Motor neuron (in vitro differentiated cells): Measurements from ENCODE around the gene NFYC. TPM values are rescaled to one million over a fixed set of nuclear protein-coding genes. Genes with fewer than 3 reads are reported as not detected.
A peak's percentile ranks its signal among the peaks of the same experiment; 100 is the strongest.

Experiments
- ATAC-seq, 8 experiments: fragments of 200-7000 bp; cut with Tn5 transposase; replicated peaks in 6 of 8; 2 replicates each; pipeline ENCODE4 v1.8.0; 2021; ENCODE audit warnings: mild to moderate bottlenecking in 8 of 8, moderate library complexity in 8 of 8
- H3K27ac ChIP-seq, 2 donors: fragments of 250-450 bp; sonication (Bioruptor Pico); 2 replicates each; pipeline ENCODE4 v1.9.0; 2021; ENCODE audit warnings: antibody characterized with exemption in 2 of 2, mild to moderate bottlenecking in 2 of 2, moderate library complexity in 1 of 2
- H3K4me1 ChIP-seq, 2 donors: fragments of 250-450 bp; sonication (Bioruptor Pico); replicated peaks in 1 of 2; 2 replicates each; pipeline ENCODE4 v1.6.1; 2021; ENCODE audit warnings: antibody characterized with exemption in 2 of 2, mild to moderate bottlenecking in 2 of 2, moderate library complexity in 1 of 2
- H3K4me3 ChIP-seq, 5 donors: fragments of 250-450 bp; sonication (Bioruptor Pico); 2 replicates each; pipeline ENCODE4 v1.9.0; 2021; ENCODE audit warnings: antibody characterized with exemption in 5 of 5, mild to moderate bottlenecking in 5 of 5, moderate library complexity in 4 of 5
- WGBS, 10 experiments: fragments of 450-650 bp; shearing (Covaris generic); methylation state at CpG; one replicate each; pipeline ENCODE4 v1.0.0; 2022; 5-methylcytosine and 5-hydroxymethylcytosine counted together
- in situ Hi-C, 9 experiments: fragments of 400-800 bp; cut with MboI; loops; one replicate each; pipeline ENCODE4 v1.15.0; 2021; ENCODE audit warnings: low sequenced_read_pairs in 9 of 9, low pct_unique_long_range_greater_than_20kb in 2 of 9; ENCODE audit not compliant: unreplicated experiment in 9 of 9
- total RNA-seq, 8 experiments: library from RNA; unstranded; fragments of 300-600 nt; gene quantifications; 2 replicates each; pipeline versions ENCODE4 v1.2.3 to v1.2.4, GENCODE V29; 2022

NFYC gene
- total RNA-seq, 8 experiments from 2014 or later = 30.0 to 83.7 (median 65.7) TPM

DNA sequence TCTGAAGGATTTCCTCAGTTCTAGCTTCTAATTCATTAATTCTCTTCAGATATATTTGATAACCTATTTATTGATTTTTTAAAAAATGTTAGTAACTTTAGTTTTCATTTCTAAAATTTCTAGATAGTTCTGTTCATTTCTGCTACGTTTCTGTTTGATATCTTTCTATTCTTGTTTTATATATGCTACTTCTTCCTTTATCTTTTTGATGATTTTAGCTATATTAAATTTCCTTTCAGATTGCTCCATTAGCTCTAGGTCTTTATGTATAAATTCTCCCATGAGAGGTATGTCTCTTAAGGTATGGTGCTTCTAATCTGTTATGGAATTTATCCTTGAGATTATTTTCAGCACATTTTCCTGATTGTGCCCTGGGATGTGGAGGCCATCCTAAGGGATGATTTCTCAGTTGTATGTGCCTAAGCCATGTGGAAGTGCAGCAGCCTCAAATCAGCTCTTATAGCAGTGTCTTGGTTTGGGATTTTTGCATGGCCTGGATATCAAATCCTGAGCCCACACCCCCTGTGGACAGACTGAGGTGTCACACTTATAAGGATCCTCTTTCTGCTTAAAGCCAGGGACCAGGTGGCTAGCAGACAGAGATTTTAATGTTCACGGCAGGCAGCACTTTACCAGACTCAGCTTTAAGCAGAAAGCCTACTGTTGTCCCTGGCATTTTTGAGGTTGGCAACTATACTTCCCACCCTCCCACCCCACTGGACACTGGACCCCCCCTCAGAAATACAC, 85.9 kb downstream of the NFYC start:
- no peak overlapping the region for H3K27ac ChIP-seq
- WGBS, 10 experiments = 47 to 100% (median 88%) methylated on average over 1 to 2 of the region's 2 CpGs
- H3K4me3 ChIP-seq = no peak overlapping the region
- no peak for ATAC-seq
- peaks cover 5 to 17% of the 10 kb centered on the region in 2 donors for H3K4me1 ChIP-seq
- in situ Hi-C loops = no loop called here

DNA sequence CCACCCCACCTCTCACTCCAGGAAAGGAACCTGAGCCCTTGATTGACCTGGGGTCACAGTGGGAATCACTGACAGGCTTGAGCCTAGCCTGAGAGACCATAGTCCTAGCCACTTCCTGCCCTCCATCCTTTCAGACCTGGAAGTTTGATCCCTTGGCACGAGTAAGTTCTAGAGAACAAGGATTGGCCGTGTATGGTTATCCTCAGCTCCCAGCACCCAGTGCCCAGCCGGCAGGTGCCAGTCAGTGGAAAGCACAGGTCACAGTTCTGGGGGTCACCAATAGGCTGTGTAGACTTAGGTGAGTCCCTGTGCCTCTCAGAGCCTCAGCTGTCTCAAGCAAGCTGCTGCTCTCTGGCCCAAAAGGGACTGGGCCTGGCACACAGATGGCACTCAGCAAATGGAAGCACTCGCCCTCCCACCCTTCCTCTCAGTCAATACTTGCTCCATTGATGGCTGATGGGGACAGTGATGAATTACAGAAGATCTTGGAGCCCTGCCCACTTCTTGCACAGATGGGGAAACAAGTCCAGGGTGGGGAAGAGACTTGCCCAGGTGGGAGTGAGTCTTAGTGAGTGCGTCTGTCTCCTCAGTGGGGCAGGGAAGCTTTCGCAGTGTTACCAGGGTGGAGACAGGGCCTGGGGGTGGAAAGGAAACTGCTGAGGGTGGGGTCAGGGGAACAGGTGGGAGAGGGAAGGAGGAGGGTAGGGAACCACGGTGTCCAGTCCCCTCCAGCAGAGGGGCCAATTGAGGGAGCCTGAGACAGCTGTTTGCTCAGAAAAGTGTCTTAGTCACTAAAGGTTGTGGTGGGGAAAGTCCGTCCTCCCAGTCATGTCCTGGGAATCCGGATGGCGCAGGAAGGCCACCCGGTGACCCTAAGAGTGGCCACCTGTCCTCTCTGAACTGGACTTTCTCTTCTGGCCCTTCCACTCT, 89.4 kb downstream of the NFYC start:
- H3K4me1 ChIP-seq = peaks cover 21 to 35% of the 10 kb centered on the region in 2 donors
- ATAC-seq = no peak
- in situ Hi-C loops = no loop called here
- WGBS, 10 experiments = 70 to 100% (median 87%) methylated on average over 1 to 7 of the region's 11 CpGs; no CpG with 5 or more reads in 4 of the 10 experiments
- no peak overlapping the region for H3K4me3 ChIP-seq
- H3K27ac ChIP-seq = no peak overlapping the region

DNA sequence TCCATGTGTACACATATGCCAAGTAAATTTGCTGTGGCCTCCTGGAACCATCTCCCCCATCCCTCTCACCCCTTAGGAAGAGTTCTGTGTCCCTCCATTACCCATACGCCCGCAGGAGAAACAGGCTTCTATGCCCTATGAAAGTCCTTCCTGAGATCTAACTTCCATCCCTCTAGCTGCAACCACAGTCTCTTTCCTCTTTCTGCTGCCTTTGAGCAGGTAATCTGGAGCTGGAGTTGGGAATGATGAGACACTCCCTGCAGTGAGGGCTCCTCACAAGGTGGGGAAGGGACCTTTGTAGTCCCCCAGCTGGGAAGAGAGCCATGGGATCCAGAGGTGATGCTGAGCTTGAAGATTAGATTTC, 90.1 kb downstream of the NFYC start:
- Histone ChIP-seq H3K27ac (no peak overlapping the region), H3K4me1 (peaks cover 21 to 35% of the 10 kb centered on the region in 2 donors), H3K4me3 (no peak overlapping the region)
- WGBS, 10 experiments = 93 to 100% (median 100%) methylated on average over 1 to 2 of the region's 2 CpGs; no CpG with 5 or more reads in 6 of the 10 experiments
- no peak for ATAC-seq
- in situ Hi-C loops = no loop called here

DNA sequence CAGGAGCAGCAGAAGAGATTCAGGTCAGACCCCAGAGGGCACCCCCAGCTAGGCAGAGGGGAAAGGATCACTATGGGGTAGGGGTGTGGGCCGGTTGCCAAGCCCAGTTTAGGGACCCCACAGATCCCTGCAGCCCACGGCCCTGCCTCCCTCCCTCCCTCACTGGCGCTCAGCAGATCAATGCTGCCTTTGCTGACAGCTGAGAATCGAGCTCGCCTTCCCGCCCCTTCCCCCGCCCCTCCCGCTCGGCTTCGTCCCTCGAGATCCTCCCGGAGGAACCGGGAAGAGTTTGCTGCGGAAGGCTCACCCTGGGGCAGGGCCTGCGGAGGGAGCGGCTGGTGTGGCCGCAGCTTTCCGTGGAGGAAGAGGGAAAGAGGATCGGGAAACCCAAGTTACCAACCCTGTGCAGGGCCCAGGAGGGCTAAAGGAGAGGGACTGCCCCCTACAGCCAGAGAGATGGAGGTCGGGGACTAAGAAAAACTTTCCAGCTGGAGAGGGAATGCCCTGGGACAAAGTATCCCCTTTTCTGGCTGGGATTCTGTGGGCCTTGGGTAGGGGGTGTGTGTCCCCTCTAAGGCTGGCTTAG, 91.0 kb downstream of the NFYC start:
- peak overlapping the region in 2 of 5 donors; percentile 17 to 33 for H3K4me3 ChIP-seq
- peaks cover 21 to 36% of the 10 kb centered on the region in 2 donors for H3K4me1 ChIP-seq
- H3K27ac ChIP-seq = no peak overlapping the region
- WGBS, 10 experiments = 0 to 47% (median 5%) methylated on average over 1 to 7 of the region's 20 CpGs; no CpG with 5 or more reads in 5 of the 10 experiments
- in situ Hi-C loops = no loop called here
- peak; percentile 35 to 49 (median 42) for ATAC-seq

DNA sequence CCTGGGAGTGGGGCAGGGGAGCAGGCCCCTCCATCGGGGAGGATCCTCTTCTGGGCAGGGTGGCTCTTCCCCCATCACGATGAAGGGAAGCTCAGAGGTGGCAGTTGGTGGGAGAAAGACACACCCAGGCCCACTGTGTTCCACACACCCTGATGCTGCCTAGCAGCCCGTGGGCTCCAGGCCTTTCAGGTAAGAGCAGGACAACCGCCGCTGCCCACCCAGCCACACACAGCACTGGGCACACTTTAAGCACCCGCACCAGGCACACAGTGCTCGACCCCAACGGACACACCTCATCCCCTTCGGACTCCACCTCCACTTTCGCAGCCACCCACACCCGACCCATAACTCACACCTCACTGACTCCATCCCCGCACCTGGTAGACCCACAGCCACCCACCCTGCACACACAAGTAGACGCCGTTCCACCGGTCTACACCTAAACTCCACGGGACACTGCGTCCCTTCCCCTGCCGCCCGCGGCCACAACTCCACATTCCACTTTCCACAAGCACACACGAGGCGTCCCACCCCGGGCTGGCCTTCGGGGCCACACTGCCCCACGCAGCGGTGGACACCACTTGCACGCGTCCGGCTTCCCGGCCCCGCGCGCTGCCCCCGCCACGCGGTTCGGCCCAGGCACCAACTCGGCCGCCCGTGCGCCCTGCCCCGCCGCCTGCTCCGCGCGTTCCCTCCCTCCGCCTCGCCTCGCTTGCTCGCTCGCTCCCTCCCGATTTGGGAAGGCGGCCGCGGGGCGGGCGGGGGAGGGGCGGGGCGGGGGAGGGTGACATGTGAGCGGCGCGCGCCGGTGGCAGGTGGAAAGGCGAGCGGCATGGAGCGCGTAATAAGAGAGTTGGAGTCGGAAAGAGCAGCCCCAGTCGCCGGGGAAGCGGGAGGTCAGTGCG, 91.7 kb downstream of the NFYC start, which contains the start of gene KCNQ4:
Gene KCNQ4 (plus strand): TSS at position 787 of the 905 bp plus-strand sequence. CDS start 307 bp downstream, outside the sequence.
- 7 to 44% (median 20%) methylated on average over 1 to 11 of the region's 73 CpGs; no CpG with 5 or more reads in 5 of the 10 experiments for WGBS, 10 experiments
- ATAC-seq = peak; percentile 54 to 76 (median 70)
- in situ Hi-C loops = no loop called here
- peak within 1 kb of the TSS; percentile 32 to 50 (median 36) for H3K4me3 ChIP-seq
- peaks cover 21 to 40% of the 10 kb centered on the region in 2 donors for H3K4me1 ChIP-seq
- H3K27ac ChIP-seq = peak within 1 kb of the TSS in 1 of 2 donors; percentile 54

DNA sequence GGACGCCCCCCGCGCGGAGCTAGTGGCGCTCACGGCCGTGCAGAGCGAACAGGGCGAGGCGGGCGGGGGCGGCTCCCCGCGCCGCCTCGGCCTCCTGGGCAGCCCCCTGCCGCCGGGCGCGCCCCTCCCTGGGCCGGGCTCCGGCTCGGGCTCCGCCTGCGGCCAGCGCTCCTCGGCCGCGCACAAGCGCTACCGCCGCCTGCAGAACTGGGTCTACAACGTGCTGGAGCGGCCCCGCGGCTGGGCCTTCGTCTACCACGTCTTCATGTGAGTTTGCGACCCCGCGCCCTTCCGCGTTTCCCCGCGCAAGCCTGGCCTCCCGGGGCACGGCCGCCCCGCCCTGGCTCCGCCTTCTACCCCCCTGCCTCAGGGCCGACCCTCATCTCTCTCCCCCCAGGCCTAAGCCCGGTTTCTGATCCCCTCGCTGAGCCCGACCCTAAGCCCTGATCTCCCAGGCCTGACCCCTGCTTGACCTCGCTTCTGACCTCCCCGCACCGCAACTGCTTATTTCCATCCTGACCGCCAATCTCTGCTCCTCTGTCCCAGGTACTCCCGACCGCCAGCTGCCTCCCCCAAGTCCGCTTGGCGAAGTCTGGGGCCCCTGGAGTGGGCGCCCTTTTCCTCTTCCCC, 92.8 kb downstream of the NFYC start:
- Histone ChIP-seq H3K27ac (peak overlapping the region in 1 of 2 donors; percentile 54), H3K4me3 (peak overlapping the region; percentile 32 to 50 (median 36)), H3K4me1 (peaks cover 21 to 40% of the 10 kb centered on the region in 2 donors)
- ATAC-seq = peak; percentile 40 to 66 (median 56)
- in situ Hi-C loops = no loop called here
- 4 to 90% (median 45%) methylated on average over 3 to 11 of the region's 63 CpGs; no CpG with 5 or more reads in 6 of the 10 experiments for WGBS, 10 experiments

DNA sequence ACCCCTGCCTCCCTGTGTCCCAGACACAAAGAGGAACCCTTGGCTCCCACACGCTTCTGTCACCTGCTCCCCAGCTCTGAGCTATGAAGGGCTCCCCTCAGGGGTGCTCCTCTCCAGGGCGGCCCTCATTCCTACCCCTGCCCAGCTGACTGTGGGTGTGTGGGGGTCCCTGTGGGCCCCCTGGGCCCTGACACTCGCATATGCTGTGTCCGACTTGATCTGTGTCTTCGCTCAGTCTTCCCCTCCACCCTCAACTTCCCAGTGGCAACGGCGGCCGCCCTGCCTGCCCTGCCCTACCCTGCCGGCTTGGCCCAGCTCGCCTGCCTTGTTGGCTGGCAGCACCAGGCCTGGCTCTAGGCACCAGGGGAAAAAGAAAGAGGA, 93.3 kb downstream of the NFYC start:
- Histone ChIP-seq H3K4me1 (peaks cover 21 to 44% of the 10 kb centered on the region in 2 donors), H3K27ac (no peak overlapping the region), H3K4me3 (no peak overlapping the region)
- in situ Hi-C loops = no loop called here
- WGBS, 10 experiments = 69 to 89% (median 72%) methylated on average over 4 to 8 of the region's 10 CpGs; no CpG with 5 or more reads in 7 of the 10 experiments
- no peak for ATAC-seq

DNA sequence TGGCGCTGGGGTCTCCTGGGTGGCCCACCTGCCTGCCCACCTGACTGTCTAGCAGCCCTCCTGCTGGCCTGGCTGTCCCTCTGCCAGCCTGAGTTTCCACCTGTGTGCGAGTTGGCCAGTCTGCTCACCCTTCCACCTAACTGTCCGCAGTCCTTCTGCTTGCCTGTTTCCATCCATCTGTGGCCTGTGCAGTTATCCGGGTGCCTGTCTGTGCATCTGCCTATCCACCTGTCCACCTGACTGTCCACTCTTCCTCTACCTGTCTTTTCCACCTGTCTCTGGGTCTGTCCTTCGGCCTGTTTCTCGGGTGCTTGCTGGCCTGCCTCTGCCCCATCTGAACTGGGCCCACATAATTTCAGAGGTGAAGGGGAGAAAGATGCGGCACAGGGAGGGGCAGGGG, 93.9 kb downstream of the NFYC start:
- in situ Hi-C loops = no loop called here
- H3K4me3 ChIP-seq = no peak overlapping the region
- no peak for ATAC-seq
- H3K27ac ChIP-seq = no peak overlapping the region
- WGBS, 10 experiments = 90 to 100% (median 93%) methylated on average over 3 to 5 of the region's 7 CpGs; no CpG with 5 or more reads in 5 of the 10 experiments
- peaks cover 21 to 48% of the 10 kb centered on the region in 2 donors for H3K4me1 ChIP-seq

DNA sequence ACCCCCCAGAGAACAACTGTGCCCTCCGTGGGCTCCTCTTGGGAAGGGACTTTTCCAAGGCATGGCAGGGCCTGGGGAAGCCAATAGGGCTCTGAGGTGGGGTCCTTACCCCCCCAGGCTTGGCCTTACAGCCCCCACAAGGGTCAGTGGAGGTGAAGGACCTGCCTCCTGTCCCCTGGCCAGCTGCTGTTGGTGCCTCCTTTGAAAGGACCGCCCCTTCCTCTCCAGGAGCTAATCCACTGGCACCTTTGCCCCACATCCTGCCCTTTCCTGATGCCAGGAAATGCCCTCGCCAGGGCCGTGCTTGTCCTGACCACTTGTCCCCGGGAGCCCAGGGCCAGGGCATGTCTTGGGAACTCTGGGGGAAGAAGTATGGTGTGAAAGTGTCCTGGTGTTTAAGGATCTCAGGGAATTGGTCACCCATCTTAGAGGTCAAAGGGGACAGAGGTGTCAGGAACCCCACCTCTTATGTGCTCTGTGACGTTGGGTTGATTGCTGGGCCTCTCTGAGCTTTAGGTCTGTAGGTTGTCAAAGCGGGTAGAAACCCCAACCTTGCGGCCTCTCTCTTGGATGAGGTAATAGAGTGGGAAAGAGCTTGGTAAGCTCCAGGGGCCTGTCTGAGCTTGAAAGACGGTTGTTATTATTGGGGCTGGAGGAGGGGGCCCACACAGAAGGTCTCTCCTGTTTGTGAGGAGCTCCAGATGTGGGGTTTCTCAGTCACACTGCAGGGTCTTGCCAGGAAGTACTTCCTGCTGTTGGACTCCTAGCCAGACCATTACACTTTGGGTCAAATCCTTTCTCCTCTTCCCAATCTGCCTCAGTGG, 94.9 kb downstream of the NFYC start:
- ATAC-seq = no peak
- WGBS, 10 experiments = 42 to 94% (median 80%) methylated on average over 1 to 4 of the region's 9 CpGs; no CpG with 5 or more reads in 3 of the 10 experiments
- H3K4me3 ChIP-seq = no peak overlapping the region
- in situ Hi-C loops = no loop called here
- peaks cover 21 to 41% of the 10 kb centered on the region in 2 donors for H3K4me1 ChIP-seq
- no peak overlapping the region for H3K27ac ChIP-seq

DNA sequence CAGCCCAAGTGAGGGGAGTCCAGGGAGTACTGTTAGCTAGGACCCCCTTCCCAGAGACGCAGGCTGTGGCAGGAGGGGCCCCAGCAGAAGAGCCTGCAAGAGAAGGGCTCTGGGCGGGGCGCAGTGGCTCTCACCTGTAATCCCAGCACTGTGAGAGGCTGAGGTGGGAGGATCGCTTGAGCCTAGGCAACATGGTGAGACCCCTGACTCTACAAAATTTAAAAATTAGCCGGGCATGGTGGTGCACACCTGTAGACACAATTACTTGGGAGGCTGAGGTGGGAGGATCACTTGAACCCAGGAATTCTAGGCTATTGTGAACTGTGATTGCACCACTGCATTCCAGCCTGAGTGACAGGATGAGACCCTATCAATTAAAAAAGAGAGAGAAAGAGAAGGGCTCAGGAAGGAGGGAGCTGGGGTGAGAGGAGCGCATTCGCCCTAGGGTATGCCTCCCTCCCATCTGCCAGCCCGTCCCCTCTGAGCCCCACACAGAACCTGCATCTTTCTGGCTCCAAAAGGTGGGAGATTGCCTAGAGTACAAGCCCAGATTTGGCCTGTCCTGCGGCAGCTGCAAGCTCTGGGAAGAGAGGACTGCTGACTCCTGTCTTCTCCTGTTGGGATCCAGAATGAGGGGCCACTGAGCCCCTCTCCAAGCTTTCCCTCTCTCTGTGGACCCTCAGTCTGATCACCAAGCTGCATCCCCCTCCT, 95.6 kb downstream of the NFYC start:
- 50 to 100% (median 82%) methylated on average over 1 to 3 of the region's 9 CpGs; no CpG with 5 or more reads in 3 of the 10 experiments for WGBS, 10 experiments
- Histone ChIP-seq H3K4me1 (peaks cover 18 to 38% of the 10 kb centered on the region in 2 donors), H3K4me3 (no peak overlapping the region), H3K27ac (no peak overlapping the region)
- no peak for ATAC-seq
- in situ Hi-C loops = no loop called here
